Measurements from ENCODE around the gene SLC22A23. TPM values are rescaled to one million over a fixed set of nuclear protein-coding genes. Genes with fewer than 3 reads are reported as not detected.

SLC22A23 gene
- total and polyA plus RNA-seq, 2 of the 4 experiments (the other 2 are of a cell fraction): 0.72 to 1.6 TPM

GRCh38 chr6:3405182-3405518 lies 51.7 kb downstream of the SLC22A23 start:
- ATAC-seq (ENCODE audit: low read depth): no peak
- no peak for TF ChIP-seq ELK1 (IDR thresholded peaks at IDR 0.05; ENCODE audit: borderline replicate concordance, low read depth, low read length)
- TF ChIP-seq POLR2A (IDR thresholded peaks at IDR 0.05; ENCODE audit: low read depth, low read length): no peak
- TF ChIP-seq MAFK (IDR thresholded peaks at IDR 0.05; ENCODE audit: low read depth, low read length): no peak
- no peak for TF ChIP-seq RFX5 (IDR thresholded peaks at IDR 0.05; ENCODE audit: low read depth, low read length)
- TF ChIP-seq, protein P1, sequence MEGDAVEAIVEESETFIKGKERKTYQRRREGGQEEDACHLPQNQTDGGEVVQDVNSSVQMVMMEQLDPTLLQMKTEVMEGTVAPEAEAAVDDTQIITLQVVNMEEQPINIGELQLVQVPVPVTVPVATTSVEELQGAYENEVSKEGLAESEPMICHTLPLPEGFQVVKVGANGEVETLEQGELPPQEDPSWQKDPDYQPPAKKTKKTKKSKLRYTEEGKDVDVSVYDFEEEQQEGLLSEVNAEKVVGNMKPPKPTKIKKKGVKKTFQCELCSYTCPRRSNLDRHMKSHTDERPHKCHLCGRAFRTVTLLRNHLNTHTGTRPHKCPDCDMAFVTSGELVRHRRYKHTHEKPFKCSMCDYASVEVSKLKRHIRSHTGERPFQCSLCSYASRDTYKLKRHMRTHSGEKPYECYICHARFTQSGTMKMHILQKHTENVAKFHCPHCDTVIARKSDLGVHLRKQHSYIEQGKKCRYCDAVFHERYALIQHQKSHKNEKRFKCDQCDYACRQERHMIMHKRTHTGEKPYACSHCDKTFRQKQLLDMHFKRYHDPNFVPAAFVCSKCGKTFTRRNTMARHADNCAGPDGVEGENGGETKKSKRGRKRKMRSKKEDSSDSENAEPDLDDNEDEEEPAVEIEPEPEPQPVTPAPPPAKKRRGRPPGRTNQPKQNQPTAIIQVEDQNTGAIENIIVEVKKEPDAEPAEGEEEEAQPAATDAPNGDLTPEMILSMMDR (conservative IDR thresholded peaks at IDR 0.05; ENCODE audit: low read depth, low read length): no peak
- TF ChIP-seq MAZ (IDR thresholded peaks at IDR 0.05; ENCODE audit: borderline replicate concordance, low read depth, low read length): no peak
- no peak for TF ChIP-seq CHD1 (IDR thresholded peaks at IDR 0.05; ENCODE audit: low read depth, low read length)
- no peak for TF ChIP-seq RAD21 (IDR thresholded peaks at IDR 0.05; ENCODE audit: low read length)
- TF ChIP-seq USF2 (IDR thresholded peaks at IDR 0.05; ENCODE audit: low read depth, low read length): no peak
- TF ChIP-seq NFE2L2 (IDR thresholded peaks at IDR 0.05; ENCODE audit: low read depth, low read length): no peak
- no peak for TF ChIP-seq CEBPB (IDR thresholded peaks at IDR 0.05; ENCODE audit: low read depth, low read length)
- TF ChIP-seq RCOR1 (IDR thresholded peaks at IDR 0.05; ENCODE audit: insufficient replicate concordance, low read length): no peak
- TF ChIP-seq FOS (IDR thresholded peaks at IDR 0.05; ENCODE audit: low read depth, low read length): no peak
- TF ChIP-seq BHLHE40 (IDR thresholded peaks at IDR 0.05; ENCODE audit: low read depth, low read length): no peak
- no peak for TF ChIP-seq MXI1 (IDR thresholded peaks at IDR 0.05; ENCODE audit: borderline replicate concordance, low read depth, low read length)
- TF ChIP-seq SMC3 (IDR thresholded peaks at IDR 0.05; ENCODE audit: low read depth, low read length): no peak
- Histone ChIP-seq H3K23ac (ENCODE audit: low read depth, low read length) (no peak overlapping the region), H4K8ac (ENCODE audit: low read depth in 2 of 2, low read length in 2 of 2) (no peak overlapping the region), H2AK5ac (ENCODE audit: low read depth, low read length) (no peak overlapping the region), H3K36me3 (ENCODE audit: control insufficient read depth, insufficient read depth, low read length) (no peaks in the 10 kb centered on the region), H3K4ac (ENCODE audit: low read depth, low read length) (no peak overlapping the region), H2BK15ac (ENCODE audit: low read depth, low read length) (no peak overlapping the region), H3K18ac (ENCODE audit: low read depth, low read length) (no peak overlapping the region), H3K9ac (ENCODE audit: low read depth, low read length) (no peak overlapping the region), H3K4me3 (ENCODE audit: insufficient read depth, low read depth, low read length) (no peak overlapping the region), H3K56ac (ENCODE audit: extremely low read depth, insufficient read depth, low read length) (no peak overlapping the region), H3K4me2 (ENCODE audit: low read depth, low read length) (no peak overlapping the region), H2BK5ac (ENCODE audit: low read depth, low read length, poor library complexity, severe bottlenecking) (no peak overlapping the region), H2BK20ac (ENCODE audit: low read depth, low read length) (no peak overlapping the region), H2BK120ac (ENCODE audit: low read depth, low read length) (no peak overlapping the region), H3K79me1 (ENCODE audit: low read depth in 1 of 2, low read length in 2 of 2) (no peaks in the 10 kb centered on the region), H3K14ac (replicated peaks; ENCODE audit: low read depth, low read length) (no peak overlapping the region), H3K9me3 (ENCODE audit: control insufficient read depth, insufficient read depth, low read length) (no peaks in the 10 kb centered on the region), H3K27ac (ENCODE audit: insufficient read depth, low read length) (no peak overlapping the region), H4K5ac (ENCODE audit: low read depth, low read length) (no peak overlapping the region), H3K27me3 (ENCODE audit: control insufficient read depth, insufficient read depth, low read length) (peaks cover 26% of the 10 kb centered on the region), H4K20me1 (ENCODE audit: insufficient read depth, low read length) (no peaks in the 10 kb centered on the region), H2AFZ (replicated peaks; ENCODE audit: low read length, poor library complexity) (no peak overlapping the region), H3K9me1 (ENCODE audit: insufficient read depth, low read length) (no peaks in the 10 kb centered on the region), H2AK9ac (replicated peaks; ENCODE audit: low read depth, low read length, poor library complexity) (no peak overlapping the region), H4K91ac (ENCODE audit: insufficient read depth, low read depth, low read length) (no peak overlapping the region), H3K4me1 (ENCODE audit: control insufficient read depth, insufficient read depth, low read length) (no peaks in the 10 kb centered on the region)
- WGBS, 2 experiments (ENCODE audit: extremely low coverage in 2 of 2, insufficient read length in 1 of 2): 97% methylated on average over 4 of the region's 11 CpGs; no CpG with 5 or more reads in 1 of the 2 experiments
- BruUV-seq (replicated peaks): no TSS peak
- in situ Hi-C loops (cut with MboI; ENCODE audit: low sequenced_read_pairs) (no loop called here), dilution Hi-C loops (cut with HindIII; ENCODE audit: low sequenced_read_pairs, unreplicated experiment) (no loop called here), intact Hi-C loops (cut with micrococcal nuclease) (no loop called here)
- ChIA-PET POLR2A (ENCODE audit: unreplicated experiment) (no interaction called here), CTCF (no interaction called here)
- no peak for DNase-seq
